OCI-LY1 (cell line): ENCODE data around the gene CCR9.

Experiments used
- CTCF ChIP-seq: fragments of 200-600 bp; sonication (generic), shearing (Covaris generic); IDR thresholded peaks from 2 replicates; pipeline ENCODE4 v1.5.1; 2017; ENCODE audit warnings: mild to moderate bottlenecking, antibody characterized with exemption, low read length, moderate library complexity, mixed read lengths
- EZH2 ChIP-seq: fragments of 200-600 bp; sonication (generic), shearing (Covaris generic); IDR thresholded peaks from 2 replicates; pipeline ENCODE4 v1.8.0; 2017; ENCODE audit warnings: borderline replicate concordance, mixed run types, mild to moderate bottlenecking, antibody characterized with exemption, low read length, moderate library complexity, mixed read lengths

DNA sequence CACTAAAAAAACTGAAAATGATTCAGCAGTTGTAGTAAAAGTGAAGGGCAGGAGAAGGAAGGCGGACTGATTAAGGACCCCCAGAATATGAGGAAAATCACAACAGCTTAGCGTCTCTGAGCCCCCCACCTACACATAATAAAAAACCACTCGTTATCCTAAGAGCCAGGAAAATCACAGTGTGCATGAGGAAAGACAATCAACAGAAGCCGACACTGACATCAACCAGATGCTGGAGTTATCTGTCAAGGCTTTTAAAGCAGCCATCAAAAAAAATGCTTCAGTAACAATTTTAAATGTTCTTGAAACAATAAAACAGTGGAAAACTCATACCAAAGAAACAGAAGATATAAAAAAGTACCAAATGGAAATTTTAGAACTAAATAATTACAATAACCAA, 47.2 kb downstream of the CCR9 start:
- no peak for TF ChIP-seq CTCF
- no peak for TF ChIP-seq EZH2
